Ovary (tissue), 9 donors: ENCODE measurements around the gene DYRK1A. TPM values are rescaled to one million over a fixed set of nuclear protein-coding genes. Genes with fewer than 3 reads are reported as not detected.
A peak's percentile ranks its signal among the peaks of the same experiment; 100 is the strongest.

Experiments used
- DNase-seq, 5 donors: peaks; one replicate each; pipeline ENCODE4 v3.0.0-alpha.2; 2019 to 2020
- H3K27ac ChIP-seq, 2 donors: fragments of 200-600 bp; one replicate each; pipeline versions ENCODE4 v1.5.1 to v1.8.0; 2019 to 2022
- H3K27me3 ChIP-seq: fragments of 200-600 bp; one replicate; pipeline ENCODE4 v1.8.0; 2022
- H3K36me3 ChIP-seq: fragments of 200-600 bp; sonication (generic); one replicate; pipeline ENCODE4 v1.5.1; 2019
- H3K4me1 ChIP-seq: one replicate; pipeline ENCODE4 v1.8.1; 2013; ENCODE audit warnings: mild to moderate bottlenecking, moderate library complexity; ENCODE audit not compliant: insufficient read depth
- H3K4me3 ChIP-seq: fragments of 200-600 bp; sonication (generic); one replicate; pipeline ENCODE4 v1.5.1; 2017
- H3K9me3 ChIP-seq, 2 donors: fragments of 200-600 bp in 1 of 2; sonication (generic) in 1 of 2; one replicate each; pipeline versions ENCODE4 v1.5.1 to v1.8.1; 2013 to 2019; ENCODE audit warnings: mild to moderate bottlenecking in 1 of 2, moderate library complexity in 1 of 2
- EP300 ChIP-seq: sonication (generic); formaldehyde crosslinking; IDR thresholded peaks from one replicate; pipeline ENCODE4 v1.6.1; 2017; ENCODE audit warnings: antibody characterized with exemption
- POLR2A ChIP-seq: fragments of 450-650 bp; IDR thresholded peaks from one replicate; pipeline ENCODE4 v1.6.1; 2017; ENCODE audit warnings: antibody characterized with exemption, mild to moderate bottlenecking, moderate library complexity
- WGBS, 3 donors: extraction: QIAGEN DNeasy Blood & Tissue Kit in 1 of 3; methylation state at CpG; one replicate each; pipeline versions ENCODE4 v1.1.5 to v1.1.7; 2013 to 2017; 5-methylcytosine and 5-hydroxymethylcytosine counted together
- intact Hi-C, 4 donors: fragments of 100-400 bp; cut with DNase I; formaldehyde crosslinking; loops; one replicate each; pipeline versions ENCODE4 v1.11.0 to v1.15.1; 2022 to 2023
- polyA plus RNA-seq, 2 donors: library from polyadenylated mRNA; stranded (reverse); fragments of 200-250 nt in 1 of 2; fragments of 350-450 nt in 1 of 2; fragmentation: Illumina TruSeq in 1 of 2; extraction: RNeasy Lipid Tissue Mini Kit (QIAGEN cat#74804) in 1 of 2; gene quantifications; one replicate each; pipeline ENCODE4 v1.2.3, GENCODE V29; 2013 to 2014
- total RNA-seq, 7 donors: library from RNA; depleted of rRNA in 2 of 7; stranded (reverse); fragments of >200 nt in 2 of 7; fragmentation: NEBNext Ultra II Directional in 3 of 7; extraction: Animal tissue kit (Norgen Biotek cat#: 25700) in 3 of 7; gene quantifications; one replicate each; pipeline versions ENCODE4 v1.1.0 to v1.2.4, GENCODE V29; 2016 to 2023
- TF ChIP-seq, protein P1 (sequence below), 3 donors: fragments of 450-650 bp in 2 of 3; fragments of 200-600 bp in 1 of 3; IDR thresholded peaks; one replicate each; pipeline versions ENCODE4 v1.5.1 to v1.8.0; 2016 to 2022; ENCODE audit warnings: antibody characterized with exemption in 3 of 3, mild to moderate bottlenecking in 1 of 3
- donor health status: DM: no; HTN: no; CAD: no; lungs with moderate emphysema.
- donor health status: DM: no; HTN: no; CAD: no.
- donor health status: Bipolar disorder and iron deficiency.
- donor health status: DM: yes; HTN: yes; CAD: no.
- donor health status: DM: no; HTN: no; CAD: no.
- donor health status: DM: yes; HTN: yes; CAD: no.

DYRK1A gene
- total and polyA plus RNA-seq, 9 donors: 30.9 to 89.0 (median 73.9) TPM

DNA sequence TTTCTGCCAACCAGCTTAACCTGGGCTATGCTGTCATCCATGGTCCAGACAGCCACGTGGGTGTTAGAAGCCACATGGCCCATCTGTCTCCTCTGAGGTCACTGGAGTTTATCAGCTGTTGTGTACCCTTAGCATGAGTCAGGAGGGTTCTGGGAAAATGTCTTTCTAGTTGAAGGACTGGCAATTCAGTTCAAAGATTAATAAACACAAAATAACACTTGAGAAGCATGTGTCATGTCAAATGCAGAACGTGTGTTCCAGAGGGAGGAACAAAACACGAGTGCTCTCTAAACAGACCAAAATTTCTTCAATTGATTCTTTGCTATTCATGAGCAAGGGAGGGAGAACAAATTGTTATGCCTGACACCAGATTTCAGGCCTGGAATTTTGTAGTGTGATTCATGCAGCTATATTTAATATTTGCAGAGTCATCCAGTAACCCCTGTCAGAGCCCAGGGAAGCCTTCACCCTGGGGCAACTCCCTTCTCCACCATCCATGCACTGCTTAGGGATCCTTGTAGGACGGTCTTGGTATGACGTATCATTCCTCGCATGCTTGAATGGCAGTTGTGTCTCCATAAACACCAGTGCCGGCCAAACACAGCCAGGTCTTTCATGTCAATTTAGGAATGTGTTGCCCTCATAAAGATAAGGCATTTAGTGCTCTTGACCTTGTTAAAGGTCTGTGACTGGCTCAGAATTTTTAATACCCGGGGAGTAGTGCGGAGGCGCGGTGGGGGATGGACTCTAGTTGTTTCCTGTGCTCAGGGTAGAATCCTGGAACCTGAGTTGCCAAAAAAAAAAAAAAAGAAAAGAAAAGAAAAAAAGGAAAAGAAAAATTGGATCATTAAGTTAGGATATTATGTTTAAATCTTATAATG lies 27.7 kb upstream of the DYRK1A start:
- TF ChIP-seq EP300 (no peak), POLR2A (no peak)
- TF ChIP-seq, protein P1, sequence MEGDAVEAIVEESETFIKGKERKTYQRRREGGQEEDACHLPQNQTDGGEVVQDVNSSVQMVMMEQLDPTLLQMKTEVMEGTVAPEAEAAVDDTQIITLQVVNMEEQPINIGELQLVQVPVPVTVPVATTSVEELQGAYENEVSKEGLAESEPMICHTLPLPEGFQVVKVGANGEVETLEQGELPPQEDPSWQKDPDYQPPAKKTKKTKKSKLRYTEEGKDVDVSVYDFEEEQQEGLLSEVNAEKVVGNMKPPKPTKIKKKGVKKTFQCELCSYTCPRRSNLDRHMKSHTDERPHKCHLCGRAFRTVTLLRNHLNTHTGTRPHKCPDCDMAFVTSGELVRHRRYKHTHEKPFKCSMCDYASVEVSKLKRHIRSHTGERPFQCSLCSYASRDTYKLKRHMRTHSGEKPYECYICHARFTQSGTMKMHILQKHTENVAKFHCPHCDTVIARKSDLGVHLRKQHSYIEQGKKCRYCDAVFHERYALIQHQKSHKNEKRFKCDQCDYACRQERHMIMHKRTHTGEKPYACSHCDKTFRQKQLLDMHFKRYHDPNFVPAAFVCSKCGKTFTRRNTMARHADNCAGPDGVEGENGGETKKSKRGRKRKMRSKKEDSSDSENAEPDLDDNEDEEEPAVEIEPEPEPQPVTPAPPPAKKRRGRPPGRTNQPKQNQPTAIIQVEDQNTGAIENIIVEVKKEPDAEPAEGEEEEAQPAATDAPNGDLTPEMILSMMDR (IDR thresholded peaks at IDR 0.05): no peak
- no peaks in the 10 kb centered on the region for H3K9me3 ChIP-seq

DNA sequence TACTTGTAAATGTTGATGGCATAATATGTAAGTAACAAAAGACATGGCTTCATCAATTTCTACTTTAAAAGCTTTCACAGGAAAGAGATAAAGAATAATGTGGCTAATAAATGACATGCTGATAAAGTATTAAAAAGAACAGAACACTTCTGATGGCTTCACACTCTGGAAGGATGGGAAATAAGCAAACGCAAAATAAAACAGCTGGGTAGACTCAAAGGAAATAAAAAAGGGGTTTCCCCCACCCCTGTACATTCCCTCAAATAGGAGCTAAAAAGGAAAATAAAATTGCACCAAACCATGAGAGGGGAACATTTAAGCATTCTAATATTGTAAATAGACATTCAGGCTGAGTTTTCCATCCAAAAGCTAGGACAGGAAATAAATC lies 27.0 kb upstream of the DYRK1A start:
- H3K4me1 ChIP-seq: peaks cover 8% of the 10 kb centered on the region
- H3K4me3 ChIP-seq: no peak overlapping the region
- TF ChIP-seq, protein P1 (IDR thresholded peaks at IDR 0.05): no peak
- TF ChIP-seq EP300: no peak
- no peak for TF ChIP-seq POLR2A
- no peak for DNase-seq
- no peaks in the 10 kb centered on the region for H3K9me3 ChIP-seq
- 0 to 6% (median 5%) methylated on average over 1 of the region's 1 CpG for WGBS, 3 donors
- H3K27ac ChIP-seq: peak overlapping the region in 1 of 2 donors; percentile 27
- intact Hi-C loops: no loop called here
- H3K27me3 ChIP-seq: no peaks in the 10 kb centered on the region
- no peaks in the 10 kb centered on the region for H3K36me3 ChIP-seq

More for the DNA sequence above, 27.7 kb upstream of the DYRK1A start:
- Histone ChIP-seq H3K36me3 (no peaks in the 10 kb centered on the region), H3K27me3 (no peaks in the 10 kb centered on the region), H3K4me1 (peaks cover 8% of the 10 kb centered on the region), H3K4me3 (no peak overlapping the region), H3K27ac (peak overlapping the region in 1 of 2 donors; percentile 29)
- intact Hi-C loops: no loop called here
- 5 to 14% (median 5%) methylated on average over 11 of the region's 11 CpGs for WGBS, 3 donors
- peak; percentile 42 to 59 (median 47) for DNase-seq

DNA sequence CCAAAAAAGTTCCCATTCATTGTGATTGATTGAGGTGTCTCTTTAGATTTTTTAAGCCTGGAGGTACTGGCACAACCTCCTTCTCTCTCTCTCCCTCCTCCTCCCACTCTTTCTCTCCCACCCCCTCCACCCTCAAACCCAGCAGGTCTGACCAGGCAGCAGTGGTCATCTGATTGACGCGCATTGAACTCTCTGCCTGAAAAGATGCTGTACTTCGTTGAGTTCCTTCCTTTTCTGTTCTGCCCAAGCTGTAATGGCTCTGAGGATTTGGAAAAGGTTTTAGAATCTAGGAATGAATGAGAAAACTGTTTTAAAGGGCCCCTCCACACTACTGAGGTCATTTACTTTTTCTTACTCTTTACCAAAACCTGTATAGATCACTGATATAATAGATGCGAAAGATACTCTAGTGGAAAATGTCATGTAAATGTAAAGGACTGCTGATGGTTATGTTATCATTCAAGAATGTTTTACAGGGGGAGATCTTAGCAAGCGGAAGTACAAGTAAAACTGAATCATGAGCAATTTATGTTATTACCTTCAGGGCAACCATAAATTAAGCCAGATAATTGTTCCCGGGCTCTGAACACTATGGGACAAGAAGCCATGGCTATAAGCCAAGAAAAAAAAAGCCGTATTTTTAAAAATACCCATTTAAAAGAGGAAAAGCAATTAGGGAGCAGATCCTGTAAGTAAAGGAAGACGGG lies 25.2 kb upstream of the DYRK1A start:
- intact Hi-C loops: no loop called here
- Histone ChIP-seq H3K9me3 (no peaks in the 10 kb centered on the region), H3K4me3 (no peak overlapping the region), H3K27ac (no peak overlapping the region), H3K27me3 (no peaks in the 10 kb centered on the region), H3K4me1 (peaks cover 8% of the 10 kb centered on the region), H3K36me3 (no peaks in the 10 kb centered on the region)
- 53 to 71% (median 70%) methylated on average over 8 of the region's 8 CpGs for WGBS, 3 donors
- no peak for DNase-seq
- TF ChIP-seq POLR2A (no peak), EP300 (no peak)
- TF ChIP-seq, protein P1 (IDR thresholded peaks at IDR 0.05): no peak

DNA sequence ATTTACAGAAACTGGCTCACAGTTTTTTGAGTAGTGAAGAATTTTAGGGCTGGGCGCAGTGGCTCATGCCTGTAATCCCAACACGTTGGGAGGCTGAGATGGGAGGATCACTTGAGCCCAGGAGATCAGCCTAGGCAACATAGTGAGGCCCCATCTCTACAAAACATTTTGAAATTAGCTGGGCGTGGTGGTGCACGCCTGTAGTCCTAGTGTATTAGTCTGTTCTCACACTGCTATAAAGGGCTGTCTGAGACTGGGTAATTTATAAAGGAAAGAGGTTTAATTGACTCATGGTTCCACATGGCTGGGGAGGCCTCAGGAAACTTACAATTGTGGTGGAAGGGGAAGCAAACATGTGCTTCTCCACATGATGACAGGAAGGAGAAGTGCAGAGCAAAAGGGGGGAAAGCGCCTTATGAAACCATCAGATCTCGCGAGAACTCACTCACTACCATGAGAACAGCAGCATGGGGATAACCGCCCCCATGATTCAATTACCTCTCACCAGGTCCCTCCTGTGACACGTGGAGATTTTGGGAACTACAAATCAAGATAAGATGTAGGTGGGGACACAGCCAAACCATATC lies 24.4 kb upstream of the DYRK1A start:
- 88 to 91% (median 90%) methylated on average over 9 of the region's 9 CpGs for WGBS, 3 donors
- intact Hi-C loops: no loop called here
- Histone ChIP-seq H3K9me3 (no peaks in the 10 kb centered on the region), H3K36me3 (no peaks in the 10 kb centered on the region), H3K27ac (no peak overlapping the region), H3K27me3 (no peaks in the 10 kb centered on the region), H3K4me3 (no peak overlapping the region), H3K4me1 (peaks cover 8% of the 10 kb centered on the region)
- TF ChIP-seq POLR2A: no peak
- no peak for DNase-seq
